ENCODE results near the gene C20orf144.

GRCh38 chr20:33701629-33702450 lies 39.7 kb downstream of the C20orf144 start:
- no peak for TF ChIP-seq CTCF (IDR thresholded peaks at IDR 0.05; ENCODE audit: borderline replicate concordance, extremely low read depth, low read length, poor library complexity, severe bottlenecking)
- no peak for TF ChIP-seq EZH2 (IDR thresholded peaks at IDR 0.05; ENCODE audit: borderline replicate concordance, low read depth, low read length, severe bottlenecking)
